HEK293 (cell line): ENCODE results near the gene GRAP2.

Source experiments
- CTCF ChIA-PET: fragments of 350-600 bp; formaldehyde crosslinking; extraction: SDS; loops from one replicate; lab custom pipeline; 2021; ENCODE audit warnings: antibody characterized with exemption; lab: Yijun Ruan, JAX
- POLR2A ChIA-PET: fragments of 300-600 bp; formaldehyde crosslinking; extraction: SDS; loops from one replicate; lab custom pipeline; 2020; ENCODE audit warnings: antibody characterized with exemption, inconsistent platforms; lab: Yijun Ruan, JAX
- H3K27ac ChIP-seq: fragments of 200-500 bp; sonication (Bioruptor generic); 2 replicates; pipeline ENCODE4 v1.5.1; 2014; ENCODE audit warnings: low read depth, low read length, control low read depth, inconsistent platforms; ENCODE audit errors: extremely low read depth
- H3K36me3 ChIP-seq, 2 experiments: fragments of 200-500 bp in 1 of 2; sonication (Bioruptor generic) in 1 of 2; 1 replicate in 1 of 2; 2 replicates in 1 of 2; pipeline ENCODE4 v1.5.1; 2014 to 2017; ENCODE audit warnings: inconsistent platforms in 2 of 2, low read length in 2 of 2; ENCODE audit not compliant: control insufficient read depth in 2 of 2, insufficient read depth in 1 of 2
- H3K4me1 ChIP-seq: fragments of 200-500 bp; sonication (Bioruptor generic); 2 replicates; pipeline ENCODE4 v1.5.1; 2014; ENCODE audit warnings: mild to moderate bottlenecking, low read length, inconsistent platforms; ENCODE audit not compliant: control insufficient read depth, insufficient read depth
- H3K4me3 ChIP-seq: 2 replicates; pipeline ENCODE4 v1.5.1; 2011; ENCODE audit warnings: low read depth, mild to moderate bottlenecking, control low read depth, low read length, moderate library complexity
- H3K9me3 ChIP-seq: fragments of 200-500 bp; sonication (Bioruptor generic); 2 replicates; pipeline ENCODE4 v1.5.1; 2014; ENCODE audit warnings: low read depth, low read length, inconsistent platforms; ENCODE audit not compliant: control insufficient read depth, insufficient read depth
- EGR2 ChIP-seq: fragments of 450-650 bp; formaldehyde crosslinking; IDR thresholded peaks from 2 replicates; pipeline ENCODE4 v1.5.1; 2016; ENCODE audit warnings: low read depth, missing biosample characterization, missing genetic modification characterization
- GLI2 ChIP-seq: fragments of 450-650 bp; formaldehyde crosslinking; IDR thresholded peaks from 2 replicates; pipeline ENCODE4; 2017; ENCODE audit warnings: missing biosample characterization, missing genetic modification characterization, low read depth, borderline replicate concordance
- ZBTB20 ChIP-seq: fragments of 450-650 bp; formaldehyde crosslinking; IDR thresholded peaks from 2 replicates; pipeline ENCODE4 v1.5.1; 2016; ENCODE audit warnings: missing biosample characterization, missing genetic modification characterization
- ZBTB7A ChIP-seq: fragments of 450-650 bp; formaldehyde crosslinking; IDR thresholded peaks from 2 replicates; pipeline ENCODE4 v1.5.1; 2016; ENCODE audit warnings: low read depth, missing biosample characterization, missing genetic modification characterization
- ZFP37 ChIP-seq: fragments of 450-650 bp; formaldehyde crosslinking; IDR thresholded peaks from 2 replicates; pipeline ENCODE4 v1.5.1; 2016; ENCODE audit warnings: missing biosample characterization, missing genetic modification characterization
- ZNF221 ChIP-seq: fragments of 450-650 bp; formaldehyde crosslinking; IDR thresholded peaks from 2 replicates; pipeline ENCODE4 v1.5.1; 2017; ENCODE audit warnings: missing biosample characterization, missing genetic modification characterization, borderline replicate concordance
- ZNF248 ChIP-seq: fragments of 450-650 bp; formaldehyde crosslinking; IDR thresholded peaks from 2 replicates; pipeline ENCODE4 v1.5.1; 2017; ENCODE audit warnings: missing biosample characterization, missing genetic modification characterization
- ZNF274 ChIP-seq, 2 experiments: fragments of 200-500 bp in 1 of 2; fragments of 450-650 bp in 1 of 2; sonication (Bioruptor generic) in 1 of 2; formaldehyde crosslinking in 1 of 2; IDR thresholded peaks; 2 replicates each; pipeline versions ENCODE4 v1.5.1 to v1.6.1; 2014 to 2016; ENCODE audit warnings: borderline replicate concordance in 1 of 2, inconsistent platforms in 1 of 2, low read length in 1 of 2, missing biosample characterization in 1 of 2, missing genetic modification characterization in 1 of 2
- ZNF473 ChIP-seq: fragments of 450-650 bp; formaldehyde crosslinking; IDR thresholded peaks from 2 replicates; pipeline ENCODE4 v1.5.1; 2017; ENCODE audit warnings: missing biosample characterization, missing genetic modification characterization
- ZNF571 ChIP-seq: fragments of 450-650 bp; formaldehyde crosslinking; IDR thresholded peaks from 2 replicates; pipeline ENCODE4 v1.5.0; 2017; ENCODE audit warnings: missing biosample characterization, missing genetic modification characterization
- ZNF624 ChIP-seq: fragments of 450-650 bp; formaldehyde crosslinking; IDR thresholded peaks from 2 replicates; pipeline ENCODE4 v1.5.1; 2017; ENCODE audit warnings: missing biosample characterization, missing genetic modification characterization
- ZNF664 ChIP-seq: fragments of 450-650 bp; formaldehyde crosslinking; IDR thresholded peaks from 2 replicates; pipeline ENCODE4 v1.5.1; 2016; ENCODE audit warnings: missing biosample characterization, missing genetic modification characterization
- ZNF677 ChIP-seq: fragments of 450-650 bp; IDR thresholded peaks from 2 replicates; pipeline ENCODE4 v1.5.0; 2018; ENCODE audit warnings: missing biosample characterization, mild to moderate bottlenecking, missing genetic modification characterization, moderate library complexity
- ZNF768 ChIP-seq: fragments of 450-650 bp; formaldehyde crosslinking; IDR thresholded peaks from 2 replicates; pipeline ENCODE4 v1.5.1; 2018; ENCODE audit warnings: missing biosample characterization, mild to moderate bottlenecking, missing genetic modification characterization
- ZNF791 ChIP-seq: fragments of 450-650 bp; formaldehyde crosslinking; IDR thresholded peaks from 2 replicates; pipeline ENCODE4 v1.5.1; 2016; ENCODE audit warnings: missing biosample characterization, missing genetic modification characterization
- TF ChIP-seq, protein P1 (sequence below): fragments of 450-650 bp; formaldehyde crosslinking; IDR thresholded peaks from 2 replicates; pipeline ENCODE4 v1.5.1; 2016; ENCODE audit warnings: missing biosample characterization, missing genetic modification characterization
- TF ChIP-seq, protein P2 (sequence below): sonication (generic); formaldehyde crosslinking; IDR thresholded peaks from 2 replicates; pipeline ENCODE4 v1.8.1; 2022; ENCODE audit warnings: mild to moderate bottlenecking, moderate library complexity, missing genetic modification reagents
- TF ChIP-seq, protein P3 (sequence below): fragments of 450-650 bp; formaldehyde crosslinking; IDR thresholded peaks from 2 replicates; pipeline ENCODE4 v1.5.1; 2016; ENCODE audit warnings: missing biosample characterization, missing genetic modification characterization, low read depth
- TF ChIP-seq, protein P4 (sequence below): fragments of 450-650 bp; formaldehyde crosslinking; IDR thresholded peaks from 2 replicates; pipeline ENCODE4 v1.5.1; 2017; ENCODE audit warnings: missing biosample characterization, missing genetic modification characterization
- TF ChIP-seq, protein P5 (sequence below): fragments of 450-650 bp; formaldehyde crosslinking; IDR thresholded peaks from 2 replicates; pipeline ENCODE4 v1.5.1; 2016; ENCODE audit warnings: missing biosample characterization, missing genetic modification characterization

Gene GRAP2

DNA sequence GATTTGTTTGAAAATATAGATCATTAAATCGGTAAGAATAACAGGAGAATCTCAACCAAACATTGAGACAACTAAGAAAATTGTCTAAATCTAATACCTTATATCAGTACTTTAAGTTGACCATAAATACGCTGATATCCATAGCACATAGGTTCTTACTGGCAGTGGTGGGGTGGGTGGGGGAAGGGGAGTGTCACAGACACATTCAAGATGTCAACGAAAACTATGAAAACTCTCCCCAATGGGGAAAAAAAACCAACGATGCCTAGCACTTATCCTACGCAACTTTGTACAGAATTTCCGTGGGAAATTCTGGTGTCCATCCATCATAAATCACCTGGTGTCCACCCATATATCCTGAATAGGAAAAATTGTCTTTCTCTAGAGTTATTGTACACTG, 6.2 kb downstream of the GRAP2 start (continued):
- TF ChIP-seq, protein P1, sequence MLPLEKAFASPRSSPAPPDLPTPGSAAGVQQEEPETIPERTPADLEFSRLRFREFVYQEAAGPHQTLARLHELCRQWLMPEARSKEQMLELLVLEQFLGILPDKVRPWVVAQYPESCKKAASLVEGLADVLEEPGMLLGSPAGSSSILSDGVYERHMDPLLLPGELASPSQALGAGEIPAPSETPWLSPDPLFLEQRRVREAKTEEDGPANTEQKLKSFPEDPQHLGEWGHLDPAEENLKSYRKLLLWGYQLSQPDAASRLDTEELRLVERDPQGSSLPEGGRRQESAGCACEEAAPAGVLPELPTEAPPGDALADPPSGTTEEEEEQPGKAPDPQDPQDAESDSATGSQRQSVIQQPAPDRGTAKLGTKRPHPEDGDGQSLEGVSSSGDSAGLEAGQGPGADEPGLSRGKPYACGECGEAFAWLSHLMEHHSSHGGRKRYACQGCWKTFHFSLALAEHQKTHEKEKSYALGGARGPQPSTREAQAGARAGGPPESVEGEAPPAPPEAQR (tag by site-specific recombination) = no peak

DNA sequence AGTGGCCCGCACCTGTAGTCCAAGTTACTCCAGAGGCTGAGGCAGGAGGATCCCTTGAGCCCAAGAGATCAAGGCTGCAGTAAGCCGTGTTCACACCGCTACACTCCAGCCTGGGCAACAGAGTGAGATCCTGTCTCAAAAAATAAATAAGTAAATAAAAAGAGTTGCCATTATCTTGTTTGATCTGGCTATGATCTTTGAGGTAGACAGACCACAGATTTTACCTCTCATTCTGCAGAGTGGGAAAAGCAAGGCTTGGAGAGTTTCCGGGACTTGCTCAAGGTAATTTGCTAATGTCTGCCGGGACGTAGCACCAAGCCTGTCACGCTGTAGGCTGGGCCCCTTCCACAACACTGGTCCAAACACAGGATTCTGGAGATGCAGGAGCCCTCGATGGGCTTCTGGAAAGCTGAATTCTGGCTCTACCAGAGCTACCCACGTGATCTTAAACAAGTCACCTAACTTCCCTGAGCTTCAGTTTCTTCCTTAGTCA, 6.8 kb downstream of the GRAP2 start:
- no peak for TF ChIP-seq ZNF664 (tag by site-specific recombination)
- TF ChIP-seq, protein P2, sequence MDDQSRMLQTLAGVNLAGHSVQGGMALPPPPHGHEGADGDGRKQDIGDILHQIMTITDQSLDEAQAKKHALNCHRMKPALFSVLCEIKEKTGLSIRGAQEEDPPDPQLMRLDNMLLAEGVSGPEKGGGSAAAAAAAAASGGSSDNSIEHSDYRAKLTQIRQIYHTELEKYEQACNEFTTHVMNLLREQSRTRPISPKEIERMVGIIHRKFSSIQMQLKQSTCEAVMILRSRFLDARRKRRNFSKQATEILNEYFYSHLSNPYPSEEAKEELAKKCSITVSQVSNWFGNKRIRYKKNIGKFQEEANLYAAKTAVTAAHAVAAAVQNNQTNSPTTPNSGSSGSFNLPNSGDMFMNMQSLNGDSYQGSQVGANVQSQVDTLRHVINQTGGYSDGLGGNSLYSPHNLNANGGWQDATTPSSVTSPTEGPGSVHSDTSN (CRISPR knock-in tag) = no peak
- no peak for TF ChIP-seq ZNF274 (IDR thresholded peaks at IDR 0.05; ENCODE audit: low read length)
- TF ChIP-seq ZNF274 (tag by site-specific recombination; IDR thresholded peaks at IDR 0.05; ENCODE audit: borderline replicate concordance) = no peak
- TF ChIP-seq, protein P3, sequence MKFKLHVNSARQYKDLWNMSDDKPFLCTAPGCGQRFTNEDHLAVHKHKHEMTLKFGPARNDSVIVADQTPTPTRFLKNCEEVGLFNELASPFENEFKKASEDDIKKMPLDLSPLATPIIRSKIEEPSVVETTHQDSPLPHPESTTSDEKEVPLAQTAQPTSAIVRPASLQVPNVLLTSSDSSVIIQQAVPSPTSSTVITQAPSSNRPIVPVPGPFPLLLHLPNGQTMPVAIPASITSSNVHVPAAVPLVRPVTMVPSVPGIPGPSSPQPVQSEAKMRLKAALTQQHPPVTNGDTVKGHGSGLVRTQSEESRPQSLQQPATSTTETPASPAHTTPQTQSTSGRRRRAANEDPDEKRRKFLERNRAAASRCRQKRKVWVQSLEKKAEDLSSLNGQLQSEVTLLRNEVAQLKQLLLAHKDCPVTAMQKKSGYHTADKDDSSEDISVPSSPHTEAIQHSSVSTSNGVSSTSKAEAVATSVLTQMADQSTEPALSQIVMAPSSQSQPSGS (tag by site-specific recombination) = no peak
- TF ChIP-seq ZBTB20 (tag by site-specific recombination) = no peak
- no peak for TF ChIP-seq EGR2 (tag by site-specific recombination)
- TF ChIP-seq, protein P4, sequence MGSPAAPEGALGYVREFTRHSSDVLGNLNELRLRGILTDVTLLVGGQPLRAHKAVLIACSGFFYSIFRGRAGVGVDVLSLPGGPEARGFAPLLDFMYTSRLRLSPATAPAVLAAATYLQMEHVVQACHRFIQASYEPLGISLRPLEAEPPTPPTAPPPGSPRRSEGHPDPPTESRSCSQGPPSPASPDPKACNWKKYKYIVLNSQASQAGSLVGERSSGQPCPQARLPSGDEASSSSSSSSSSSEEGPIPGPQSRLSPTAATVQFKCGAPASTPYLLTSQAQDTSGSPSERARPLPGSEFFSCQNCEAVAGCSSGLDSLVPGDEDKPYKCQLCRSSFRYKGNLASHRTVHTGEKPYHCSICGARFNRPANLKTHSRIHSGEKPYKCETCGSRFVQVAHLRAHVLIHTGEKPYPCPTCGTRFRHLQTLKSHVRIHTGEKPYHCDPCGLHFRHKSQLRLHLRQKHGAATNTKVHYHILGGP (tag by site-specific recombination) = no peak
- no peak for TF ChIP-seq ZNF624 (tag by site-specific recombination)
- TF ChIP-seq ZNF221 = no peak
- TF ChIP-seq, protein P5, sequence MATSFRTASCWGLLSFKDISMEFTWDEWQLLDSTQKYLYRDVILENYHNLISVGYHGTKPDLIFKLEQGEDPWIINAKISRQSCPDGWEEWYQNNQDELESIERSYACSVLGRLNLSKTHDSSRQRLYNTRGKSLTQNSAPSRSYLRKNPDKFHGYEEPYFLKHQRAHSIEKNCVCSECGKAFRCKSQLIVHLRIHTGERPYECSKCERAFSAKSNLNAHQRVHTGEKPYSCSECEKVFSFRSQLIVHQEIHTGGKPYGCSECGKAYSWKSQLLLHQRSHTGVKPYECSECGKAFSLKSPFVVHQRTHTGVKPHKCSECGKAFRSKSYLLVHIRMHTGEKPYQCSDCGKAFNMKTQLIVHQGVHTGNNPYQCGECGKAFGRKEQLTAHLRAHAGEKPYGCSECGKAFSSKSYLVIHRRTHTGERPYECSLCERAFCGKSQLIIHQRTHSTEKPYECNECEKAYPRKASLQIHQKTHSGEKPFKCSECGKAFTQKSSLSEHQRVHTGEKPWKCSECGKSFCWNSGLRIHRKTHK (tag by site-specific recombination) = no peak
- TF ChIP-seq ZNF791 = no peak
- no peak for TF ChIP-seq ZNF248 (tag by site-specific recombination)
- no peak for TF ChIP-seq ZNF571 (tag by site-specific recombination)
- no peak for TF ChIP-seq ZNF768 (tag by site-specific recombination)
- no peak for TF ChIP-seq ZBTB7A (tag by site-specific recombination)
- no peak for TF ChIP-seq ZNF677 (tag by site-specific recombination)
- no peak for TF ChIP-seq ZFP37 (tag by site-specific recombination)
- no peak for TF ChIP-seq ZNF473
- TF ChIP-seq GLI2 (tag by site-specific recombination) = no peak
- H3K9me3 ChIP-seq = no peaks in the 10 kb centered on the region
- no peaks in the 10 kb centered on the region for H3K36me3 ChIP-seq
- H3K27ac ChIP-seq = no peak overlapping the region
- no peak overlapping the region for H3K4me3 ChIP-seq
- POLR2A ChIA-PET = no interaction called here
- CTCF ChIA-PET = interaction anchor here (1.2 kb wide), 1 partner anchor 25 kb away, joined by 3 read pairs; no protein-coding TSS in a partner anchor
- no peaks in the 10 kb centered on the region for H3K4me1 ChIP-seq
